Measurements from ENCODE around the gene FBXO45.
"Not testable (repeated sequence)": the region's sequence is repeated elsewhere in the genome, so short reads cannot be mapped to it uniquely, and the experiment has no call there.

Gene FBXO45

DNA sequence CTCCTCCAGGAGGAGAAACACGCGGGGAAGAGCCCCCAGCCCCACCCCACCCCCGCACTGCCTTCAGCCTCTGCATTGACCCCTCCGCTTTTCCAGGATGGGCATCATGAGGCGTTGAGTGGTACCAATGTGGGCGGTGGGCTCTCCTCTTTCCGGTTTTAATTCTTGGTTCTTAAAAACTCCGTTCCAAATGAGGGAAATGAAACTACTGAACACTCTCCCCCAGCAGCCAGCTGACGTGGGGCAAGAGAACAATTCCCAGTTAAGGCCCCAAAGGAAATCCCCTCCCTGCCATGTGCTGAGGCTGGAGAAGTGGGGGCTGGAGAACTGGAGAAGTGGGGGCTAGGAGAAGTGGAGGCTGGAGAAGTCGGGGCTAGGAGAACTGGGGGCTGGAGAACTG is 65.8 kb downstream of the FBXO45 start:
- peak overlapping the region; percentile 58; the same call in 1 of the 2 replicates for H3K4me3 ChIP-seq (ENCODE audit: low read depth, low read length)
- TF ChIP-seq CTCF (IDR thresholded peaks at IDR 0.05; ENCODE audit: low read depth, low read length, missing control alignments): no peak
- DNase-seq (ENCODE audit: low read depth): no peak

- no peak for TF ChIP-seq CTCF (IDR thresholded peaks at IDR 0.05; ENCODE audit: low read depth, low read length, missing control alignments)
- no peak overlapping the region for H3K4me3 ChIP-seq (ENCODE audit: low read depth, low read length)
- DNase-seq (ENCODE audit: low read depth): no peak
These were observed 66.4 kb downstream of the FBXO45 start for GRCh38 chr3:196634829-196635228.

GRCh38 chr3:196636369-196637349 is 68.2 kb downstream of the FBXO45 start:
- DNase-seq (ENCODE audit: low read depth): no peak
- no peak for TF ChIP-seq CTCF (IDR thresholded peaks at IDR 0.05; ENCODE audit: low read depth, low read length, missing control alignments)
- no peak overlapping the region for H3K4me3 ChIP-seq (ENCODE audit: low read depth, low read length)

DNA sequence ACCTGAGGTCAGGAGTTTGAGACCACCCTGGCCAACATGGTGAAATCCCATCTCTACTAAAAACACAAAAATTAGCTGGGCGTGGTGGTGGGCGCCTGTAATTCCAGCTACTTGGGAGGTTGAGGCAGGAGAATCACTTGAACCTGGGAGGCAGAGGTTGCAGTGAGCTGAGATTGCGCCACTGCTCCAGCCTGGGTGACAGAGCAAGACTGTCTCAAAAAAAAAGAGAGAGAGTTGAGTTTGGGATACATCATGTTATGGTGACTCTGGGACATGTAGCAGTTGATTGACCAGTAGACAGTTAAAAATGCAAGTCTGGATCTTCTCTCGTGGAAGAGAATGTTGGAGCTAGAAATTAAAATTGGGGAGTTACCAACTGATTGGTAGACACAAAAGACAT is 69.5 kb downstream of the FBXO45 start:
- H3K4me3 ChIP-seq (ENCODE audit: low read depth, low read length); DNase-seq (ENCODE audit: low read depth): not testable (repeated sequence)

Data from GM12864 (cell line).